IMR-90 (cell line): ENCODE data around the gene KCNJ3. TPM values are rescaled to one million over a fixed set of nuclear protein-coding genes. Genes with fewer than 3 reads are reported as not detected.

Experiments used
- ATAC-seq: fragments of 200-7000 bp; cut with Tn5 transposase; 2 replicates; pipeline ENCODE4 v1.9.1; 2020; ENCODE audit warnings: low read depth, mild to moderate bottlenecking, moderate library complexity
- BruUV-seq: library from RNA; stranded (reverse); fragments of 400-500 nt; replicated peaks from 2 replicates; lab custom pipeline; 2021; lab: Mats Ljungman, UMichigan
- CTCF ChIA-PET: fragments of 300-600 bp; formaldehyde crosslinking; extraction: SDS; loops from one replicate; lab custom pipeline; 2021; ENCODE audit warnings: antibody characterized with exemption; lab: Yijun Ruan, JAX
- POLR2A ChIA-PET: fragments of 300-600 bp; sonication (Branson Sonifier 250); formaldehyde crosslinking; loops from one replicate; lab custom pipeline; 2022; ENCODE audit warnings: antibody characterized with exemption; ENCODE audit not compliant: unreplicated experiment; lab: Charles Lee
- DNase-seq: peaks from one replicate; pipeline ENCODE4 v3.0.0; 2013
- H2AFZ ChIP-seq: replicated peaks from 2 replicates; pipeline ENCODE3; 2013; ENCODE audit warnings: low read length, mild to moderate bottlenecking; ENCODE audit not compliant: poor library complexity
- H2AK5ac ChIP-seq: 2 replicates; pipeline ENCODE4 v1.6.1; 2013; ENCODE audit warnings: low read depth, low read length, inconsistent platforms
- H2AK9ac ChIP-seq: replicated peaks from 2 replicates; pipeline ENCODE3; 2013; ENCODE audit warnings: mild to moderate bottlenecking, low read depth, low read length, moderate library complexity; ENCODE audit not compliant: poor library complexity
- H2BK120ac ChIP-seq: 2 replicates; pipeline ENCODE4 v1.6.1; 2013; ENCODE audit warnings: low read depth, low read length, inconsistent platforms
- H2BK15ac ChIP-seq: 3 replicates; pipeline ENCODE4 v1.6.1; 2013; ENCODE audit warnings: low read depth, low read length, inconsistent platforms
- H2BK20ac ChIP-seq: 2 replicates; pipeline ENCODE4 v1.6.1; 2013; ENCODE audit warnings: low read depth, mild to moderate bottlenecking, inconsistent platforms, low read length, moderate library complexity
- H2BK5ac ChIP-seq: 2 replicates; pipeline ENCODE4 v1.6.1; 2013; ENCODE audit warnings: mild to moderate bottlenecking, low read depth, low read length, inconsistent platforms; ENCODE audit not compliant: poor library complexity, severe bottlenecking
- H3K14ac ChIP-seq: replicated peaks from 2 replicates; pipeline ENCODE4 v1.6.1; 2013; ENCODE audit warnings: low read depth, low read length, inconsistent platforms
- H3K18ac ChIP-seq: 2 replicates; pipeline ENCODE4 v1.6.1; 2013; ENCODE audit warnings: low read depth, low read length, control low read depth
- H3K23ac ChIP-seq: 2 replicates; pipeline ENCODE4 v1.6.1; 2013; ENCODE audit warnings: low read depth, low read length, inconsistent platforms
- H3K27ac ChIP-seq: 2 replicates; pipeline ENCODE4 v1.5.1; 2013; ENCODE audit warnings: mild to moderate bottlenecking, control low read depth, low read length; ENCODE audit not compliant: insufficient read depth
- H3K27me3 ChIP-seq: 2 replicates; pipeline ENCODE4 v1.6.1; 2013; ENCODE audit warnings: low read length; ENCODE audit not compliant: control insufficient read depth, insufficient read depth
- H3K36me3 ChIP-seq: 2 replicates; pipeline ENCODE4 v1.6.1; 2013; ENCODE audit warnings: low read length, mixed read lengths; ENCODE audit not compliant: control insufficient read depth, insufficient read depth
- H3K4ac ChIP-seq: 2 replicates; pipeline ENCODE4 v1.6.1; 2013; ENCODE audit warnings: low read depth, low read length, inconsistent platforms
- H3K4me1 ChIP-seq: 2 replicates; pipeline ENCODE4 v1.6.1; 2013; ENCODE audit warnings: low read length, mixed read lengths; ENCODE audit not compliant: control insufficient read depth, insufficient read depth
- H3K4me2 ChIP-seq: 2 replicates; pipeline ENCODE4 v1.6.1; 2013; ENCODE audit warnings: low read depth, mild to moderate bottlenecking, control low read depth, low read length, moderate library complexity
- H3K4me3 ChIP-seq: 2 replicates; pipeline ENCODE4 v1.5.1; 2013; ENCODE audit warnings: low read depth, mild to moderate bottlenecking, control low read depth, low read length, moderate library complexity; ENCODE audit not compliant: insufficient read depth
- H3K56ac ChIP-seq: 2 replicates; pipeline ENCODE4 v1.6.1; 2013; ENCODE audit warnings: low read length, inconsistent platforms; ENCODE audit not compliant: insufficient read depth; ENCODE audit errors: extremely low read depth
- H3K79me1 ChIP-seq, 2 experiments: 2 replicates each; pipeline ENCODE4 v1.6.1; 2013; ENCODE audit warnings: low read length in 2 of 2, inconsistent platforms in 1 of 2, low read depth in 1 of 2
- H3K9ac ChIP-seq: 2 replicates; pipeline ENCODE4 v1.6.1; 2013; ENCODE audit warnings: low read depth, low read length, control low read depth
- H3K9me1 ChIP-seq: 2 replicates; pipeline ENCODE4 v1.6.1; 2013; ENCODE audit warnings: low read length, inconsistent platforms; ENCODE audit not compliant: insufficient read depth
- H3K9me3 ChIP-seq: 2 replicates; pipeline ENCODE4 v1.6.1; 2013; ENCODE audit warnings: low read length; ENCODE audit not compliant: control insufficient read depth, insufficient read depth
- H4K20me1 ChIP-seq: 2 replicates; pipeline ENCODE4 v1.6.1; 2013; ENCODE audit warnings: low read length, inconsistent platforms; ENCODE audit not compliant: insufficient read depth
- H4K5ac ChIP-seq: 2 replicates; pipeline ENCODE4 v1.6.1; 2013; ENCODE audit warnings: mild to moderate bottlenecking, low read depth, low read length, control low read depth
- H4K8ac ChIP-seq, 2 experiments: 2 replicates each; pipeline ENCODE4 v1.6.1; 2013; ENCODE audit warnings: low read depth in 2 of 2, low read length in 2 of 2, control low read depth in 1 of 2, inconsistent platforms in 1 of 2
- H4K91ac ChIP-seq: 2 replicates; pipeline ENCODE4 v1.6.1; 2013; ENCODE audit warnings: low read depth, low read length, inconsistent platforms; ENCODE audit not compliant: insufficient read depth
- BHLHE40 ChIP-seq: fragments of 150-350 bp; IDR thresholded peaks from 2 replicates; pipeline ENCODE4 v1.6.1; 2016; ENCODE audit warnings: mild to moderate bottlenecking, low read depth, low read length
- CEBPB ChIP-seq: IDR thresholded peaks from 2 replicates; pipeline ENCODE4 v1.6.1; 2012; ENCODE audit warnings: low read depth, low read length, improper control_type of control experiment
- CHD1 ChIP-seq: IDR thresholded peaks from 2 replicates; pipeline ENCODE4 v1.6.1; 2012; ENCODE audit warnings: low read depth, low read length, improper control_type of control experiment
- CTCF ChIP-seq: conservative IDR thresholded peaks from 2 replicates; pipeline ENCODE4 v1.5.1; 2012; ENCODE audit warnings: mild to moderate bottlenecking, low read depth, low read length, improper control_type of control experiment
- ELK1 ChIP-seq: fragments of 150-350 bp; IDR thresholded peaks from 2 replicates; pipeline ENCODE4 v1.6.1; 2016; ENCODE audit warnings: low read depth, mild to moderate bottlenecking, low read length, moderate library complexity, borderline replicate concordance
- FOS ChIP-seq: fragments of 150-350 bp; IDR thresholded peaks from 2 replicates; pipeline ENCODE4 v1.6.1; 2016; ENCODE audit warnings: low read depth, low read length
- MAFK ChIP-seq: IDR thresholded peaks from 2 replicates; pipeline ENCODE4 v1.6.1; 2012; ENCODE audit warnings: low read depth, low read length, improper control_type of control experiment
- MAZ ChIP-seq: IDR thresholded peaks from 2 replicates; pipeline ENCODE4 v1.6.1; 2012; ENCODE audit warnings: low read depth, mild to moderate bottlenecking, low read length, improper control_type of control experiment, moderate library complexity, borderline replicate concordance
- MXI1 ChIP-seq: IDR thresholded peaks from 2 replicates; pipeline ENCODE4 v1.6.1; 2012; ENCODE audit warnings: low read depth, mild to moderate bottlenecking, low read length, moderate library complexity, borderline replicate concordance
- NFE2L2 ChIP-seq: fragments of 150-350 bp; IDR thresholded peaks from 2 replicates; pipeline ENCODE4 v1.6.1; 2016; ENCODE audit warnings: low read depth, mild to moderate bottlenecking, low read length
- POLR2A ChIP-seq: IDR thresholded peaks from 2 replicates; pipeline ENCODE4 v1.6.1; 2012; ENCODE audit warnings: mild to moderate bottlenecking, low read depth, low read length
- RAD21 ChIP-seq: IDR thresholded peaks from 2 replicates; pipeline ENCODE4 v1.6.1; 2012; ENCODE audit warnings: low read length, improper control_type of control experiment
- RCOR1 ChIP-seq: IDR thresholded peaks from 2 replicates; pipeline ENCODE4 v1.6.1; 2012; ENCODE audit warnings: mild to moderate bottlenecking, low read length, improper control_type of control experiment; ENCODE audit not compliant: insufficient replicate concordance
- RFX5 ChIP-seq: IDR thresholded peaks from 2 replicates; pipeline ENCODE4 v1.8.0; 2012; ENCODE audit warnings: low read depth, mild to moderate bottlenecking, low read length, moderate library complexity
- SMC3 ChIP-seq: fragments of 150-350 bp; IDR thresholded peaks from 2 replicates; pipeline ENCODE4 v1.6.1; 2016; ENCODE audit warnings: low read depth, mild to moderate bottlenecking, antibody characterized with exemption, low read length, moderate library complexity
- USF2 ChIP-seq: fragments of 150-350 bp; IDR thresholded peaks from 2 replicates; pipeline ENCODE4 v1.6.1; 2017; ENCODE audit warnings: mild to moderate bottlenecking, antibody characterized with exemption, low read length, low read depth
- WGBS, 2 experiments: methylation state at CpG; one replicate each; pipeline versions ENCODE4 v1.1.5 to v1.1.7; 2013; ENCODE audit warnings: missing lambda C conversion rate in 2 of 2; ENCODE audit not compliant: insufficient read length in 1 of 2; ENCODE audit errors: extremely low coverage in 2 of 2; 5-methylcytosine and 5-hydroxymethylcytosine counted together
- dilution Hi-C: fragments of 300-500 bp; cut with HindIII; formaldehyde crosslinking; loops from one replicate; pipeline ENCODE4 v1.14.3; 2018; ENCODE audit warnings: low sequenced_read_pairs; ENCODE audit not compliant: unreplicated experiment
- in situ Hi-C: fragments of 300-500 bp; cut with MboI; formaldehyde crosslinking; loops from 3 replicates; pipeline ENCODE4 v1.14.3; 2019; ENCODE audit warnings: low sequenced_read_pairs, inconsistent platforms, mixed read lengths
- intact Hi-C: fragments of 100-400 bp; cut with micrococcal nuclease; formaldehyde crosslinking; loops from 2 replicates; pipeline ENCODE4 v1.10.0; 2022
- polyA plus RNA-seq, 3 experiments: library from polyadenylated mRNA; depleted of rRNA; stranded (reverse); fragments of >200 nt; gene quantifications; 2 replicates each; pipeline ENCODE4 v1.2.3, GENCODE V29; 2012; ENCODE audit warnings: low replicate concordance in 1 of 3
- total RNA-seq: library from RNA; depleted of rRNA; stranded (reverse); fragments of >200 nt; gene quantifications from 2 replicates; pipeline ENCODE4 v1.2.3, GENCODE V29; 2012

The KCNJ3 gene
- total and polyA plus RNA-seq, 2 of the 4 experiments (the other 2 are of a cell fraction) = not detected

- no peak overlapping the region for H2AFZ ChIP-seq
- no peaks in the 10 kb centered on the region for H3K9me1 ChIP-seq
- whole genome bisulfite sequencing, 2 experiments = no CpG with 5 or more reads among the region's 1 CpG
- TF ChIP-seq MAZ (no peak), CHD1 (no peak), RCOR1 (no peak), USF2 (no peak), ELK1 (no peak), CEBPB (no peak), MXI1 (no peak), RFX5 (no peak), BHLHE40 (no peak), CTCF (no peak), POLR2A (no peak), SMC3 (no peak), MAFK (no peak), NFE2L2 (no peak), FOS (no peak), RAD21 (no peak)
- no peaks in the 10 kb centered on the region for H3K27me3 ChIP-seq
- no peak overlapping the region for H2BK120ac ChIP-seq
- H4K8ac ChIP-seq = no peak overlapping the region
- DNase-seq (no peak), ATAC-seq (no peak)
- H2AK9ac ChIP-seq = no peak overlapping the region
- H3K4me2 ChIP-seq = no peak overlapping the region
- H4K5ac ChIP-seq = no peak overlapping the region
- H3K23ac ChIP-seq = no peak overlapping the region
- H2BK20ac ChIP-seq = no peak overlapping the region
- peaks cover 6% of the 10 kb centered on the region; the same call in 1 of the 2 replicates for H3K9me3 ChIP-seq
- no peak overlapping the region for H2BK15ac ChIP-seq
- no peak overlapping the region for H3K56ac ChIP-seq
- H3K27ac ChIP-seq = no peak overlapping the region
- H4K20me1 ChIP-seq = no peaks in the 10 kb centered on the region
- no peaks in the 10 kb centered on the region for H3K4me1 ChIP-seq
- BruUV-seq = no TSS peak
- no peak overlapping the region for H3K4me3 ChIP-seq
- no peak overlapping the region for H3K18ac ChIP-seq
- no peaks in the 10 kb centered on the region for H3K79me1 ChIP-seq
- H4K91ac ChIP-seq = no peak overlapping the region
- no peak overlapping the region for H3K14ac ChIP-seq
- in situ Hi-C loops = no loop called here
- dilution Hi-C loops = no loop called here
- H2AK5ac ChIP-seq = no peak overlapping the region
- H3K4ac ChIP-seq = no peak overlapping the region
- ChIA-PET POLR2A (no interaction called here), CTCF (no interaction called here)
- no peak overlapping the region for H3K9ac ChIP-seq
- intact Hi-C loops = no loop called here
- H2BK5ac ChIP-seq = no peak overlapping the region
- no peaks in the 10 kb centered on the region for H3K36me3 ChIP-seq
These were observed 115.1 kb downstream of the KCNJ3 start for GRCh38 chr2:154813636-154814035.
